Glomerular endothelial cell (primary cell): Measurements from ENCODE around the gene STAT4. TPM values are rescaled to one million over a fixed set of nuclear protein-coding genes. Genes with fewer than 3 reads are reported as not detected.

Experiments used
- DNase-seq: peaks from one replicate; pipeline ENCODE4 v3.0.0-alpha.2; 2011; ENCODE audit warnings: low read depth, low spot score; ENCODE audit errors: extremely low read depth
- total RNA-seq: library from RNA; depleted of rRNA; stranded (reverse); fragments of >200 nt; gene quantifications from 2 replicates; pipeline ENCODE4 v1.2.3, GENCODE V29; 2015

The STAT4 gene
- total RNA-seq, 1 donor from 2014 or later = 2.8 TPM

GRCh38 chr2:191020221-191020741 lies 130.5 kb downstream of the STAT4 start:
- no peak for DNase-seq

- DNase-seq = no peak
Observed at GRCh38 chr2:191019376-191019775, 131.4 kb downstream of the STAT4 start.

DNA sequence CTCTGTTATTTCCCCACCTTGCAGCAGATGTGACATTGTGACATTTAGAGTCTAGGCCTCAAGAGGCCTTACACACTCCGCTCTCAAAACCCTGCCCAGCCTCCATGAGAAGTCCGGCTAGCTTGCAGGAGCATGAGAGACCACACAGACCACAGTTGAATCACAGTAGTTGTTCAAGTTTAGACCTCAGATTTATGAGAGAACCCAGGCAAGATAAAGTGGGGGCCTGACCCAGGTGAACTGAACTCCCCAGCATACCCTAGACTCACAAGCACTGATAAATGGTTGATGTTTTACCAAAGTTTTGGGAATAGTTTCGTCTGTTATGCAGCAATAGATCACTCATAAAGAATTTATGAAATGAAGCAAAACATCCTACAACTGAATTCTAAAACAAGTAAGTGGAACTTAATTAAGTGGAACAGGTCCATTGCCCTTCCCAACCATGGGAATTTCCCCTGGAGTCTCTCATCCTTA lies 132.1 kb downstream of the STAT4 start:
- DNase-seq = no peak

GRCh38 chr2:191018048-191018447 lies 132.7 kb downstream of the STAT4 start:
- no peak for DNase-seq

DNA sequence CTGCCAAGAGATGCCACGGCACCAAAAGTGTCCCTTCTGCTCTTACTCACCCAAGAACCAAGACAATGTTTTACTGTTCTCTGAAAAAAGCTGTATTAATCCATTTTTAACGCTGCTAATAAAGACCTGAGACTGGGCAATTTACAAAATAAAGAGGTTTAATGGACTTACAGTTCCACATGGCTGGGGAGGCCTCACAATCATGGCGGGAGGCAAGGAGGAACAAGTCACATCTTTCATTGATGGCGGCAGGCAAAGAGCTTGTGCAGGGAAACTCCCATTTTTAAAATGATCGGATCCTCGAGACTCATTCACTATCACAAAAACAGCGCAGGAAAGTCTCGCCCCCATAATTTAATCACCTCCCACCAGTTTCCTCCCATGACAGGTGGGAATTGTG lies 135.0 kb downstream of the STAT4 start:
- DNase-seq = no peak

GRCh38 chr2:191015239-191015638 lies 135.6 kb downstream of the STAT4 start:
- no peak for DNase-seq

DNA sequence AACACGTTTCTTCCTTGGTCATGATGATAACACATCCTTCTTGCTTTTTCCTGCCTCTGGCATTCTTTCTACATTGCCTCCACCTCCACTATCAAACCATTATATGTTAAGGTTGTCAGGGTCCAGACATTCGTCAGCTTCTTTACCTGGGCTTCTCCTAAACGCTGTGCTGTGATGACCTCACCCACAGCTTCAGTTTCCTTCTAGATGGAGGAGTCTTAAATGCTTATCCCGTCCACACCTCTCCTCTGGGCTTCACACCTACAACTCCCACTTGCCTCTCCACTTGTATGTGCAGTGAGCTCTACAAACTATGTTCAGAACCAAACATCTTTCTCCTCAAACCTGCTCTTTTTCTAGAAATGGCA lies 136.2 kb downstream of the STAT4 start:
- DNase-seq = no peak

DNA sequence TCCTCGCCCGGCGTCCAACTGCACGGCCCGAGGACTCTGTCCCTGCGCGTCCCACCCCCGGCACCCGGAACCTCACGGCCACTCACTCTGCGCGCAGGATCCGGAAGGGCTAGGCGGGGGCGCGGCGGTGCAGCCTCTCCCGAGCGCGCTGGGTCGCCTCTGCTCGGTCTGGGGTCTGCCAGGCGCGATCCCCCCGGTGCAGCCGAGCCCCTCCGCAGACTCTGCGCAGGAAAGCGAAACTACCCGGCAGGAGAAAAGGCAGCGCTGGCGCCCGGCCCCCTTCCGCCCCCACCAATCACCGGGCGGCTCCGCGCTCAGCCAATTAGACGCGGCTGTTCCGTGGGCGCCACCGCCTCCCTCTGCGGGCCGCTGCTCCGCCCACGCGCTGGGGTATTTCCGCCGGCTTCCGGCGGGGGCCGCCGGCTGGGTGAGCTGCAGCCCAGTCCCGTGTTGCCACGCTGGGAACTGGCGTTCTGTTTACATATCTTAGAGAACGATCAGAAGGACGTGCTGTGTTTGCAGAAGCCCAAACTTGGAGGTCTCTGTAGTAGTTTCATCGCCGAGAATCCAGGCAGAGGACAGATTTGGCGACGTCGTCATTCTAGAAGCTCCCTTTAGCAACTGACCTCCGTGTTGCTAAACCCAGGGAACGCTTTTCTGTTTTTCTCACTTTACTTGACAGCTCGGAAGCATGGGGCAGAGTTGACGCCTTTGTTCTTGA lies 136.7 kb downstream of the STAT4 start, which contains the start of gene STAT1:
Gene STAT1, minus strand, starts transcription at position 240 of the 721 bp plus-strand sequence. CDS start 4,168 bp downstream, outside the sequence.
- DNase-seq = no peak

DNA sequence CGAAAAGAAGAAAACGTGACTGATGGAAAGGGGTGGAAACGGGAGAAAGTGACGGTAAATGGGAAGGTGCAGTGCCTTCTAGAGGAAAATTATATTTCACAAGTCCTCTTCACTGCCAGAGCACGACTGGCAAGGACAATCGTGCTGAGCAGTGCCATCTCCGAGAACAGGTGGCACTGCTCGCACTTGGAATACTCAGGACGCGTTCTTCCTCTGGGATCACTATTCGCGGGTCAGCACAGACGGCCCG lies 137.2 kb downstream of the STAT4 start:
- DNase-seq = no peak

- no peak for DNase-seq
Observed at GRCh38 chr2:191012845-191013681, 137.7 kb downstream of the STAT4 start.

DNA sequence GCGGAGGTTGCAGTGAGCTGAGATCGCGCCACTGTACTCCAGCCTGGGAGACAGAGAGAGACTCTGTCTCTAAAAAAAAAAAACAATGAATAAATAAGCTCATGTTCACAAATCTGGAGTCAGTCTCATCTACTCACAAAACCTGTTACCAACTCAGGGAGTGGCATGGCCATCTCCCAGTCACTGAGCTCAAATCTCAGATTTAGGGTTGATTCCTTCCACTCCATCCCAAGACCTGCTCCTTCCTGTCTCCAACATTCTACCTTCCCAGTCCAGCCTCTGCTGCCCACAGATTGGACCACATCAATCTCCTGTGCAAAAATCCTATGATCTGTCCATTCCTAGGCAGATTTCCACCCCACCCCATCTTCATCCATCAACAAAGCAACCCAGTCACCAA lies 138.4 kb downstream of the STAT4 start:
- no peak for DNase-seq

GRCh38 chr2:191010887-191011885 lies 139.6 kb downstream of the STAT4 start:
- no peak for DNase-seq

- DNase-seq = no peak
Observed at GRCh38 chr2:191009541-191010374, 141.0 kb downstream of the STAT4 start.

DNA sequence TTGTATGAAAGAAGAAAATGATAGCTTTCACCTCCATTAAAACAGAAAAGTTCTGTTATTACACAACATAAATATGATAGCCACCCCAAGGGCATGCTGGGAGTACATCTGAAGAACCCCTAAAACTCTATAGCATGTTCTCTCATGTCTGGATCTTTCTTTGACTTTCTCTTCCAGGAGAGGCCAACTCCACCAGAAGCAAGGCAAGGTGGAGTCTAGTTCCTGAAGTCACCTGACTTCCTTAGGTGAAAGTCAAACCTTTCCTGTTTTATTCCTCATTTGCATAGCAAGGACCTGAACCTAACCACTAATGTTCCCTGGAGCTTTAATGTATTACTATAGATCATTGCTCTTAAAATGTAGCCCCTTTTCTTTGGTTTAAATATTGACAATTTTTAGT lies 142.5 kb downstream of the STAT4 start:
- no peak for DNase-seq

DNA sequence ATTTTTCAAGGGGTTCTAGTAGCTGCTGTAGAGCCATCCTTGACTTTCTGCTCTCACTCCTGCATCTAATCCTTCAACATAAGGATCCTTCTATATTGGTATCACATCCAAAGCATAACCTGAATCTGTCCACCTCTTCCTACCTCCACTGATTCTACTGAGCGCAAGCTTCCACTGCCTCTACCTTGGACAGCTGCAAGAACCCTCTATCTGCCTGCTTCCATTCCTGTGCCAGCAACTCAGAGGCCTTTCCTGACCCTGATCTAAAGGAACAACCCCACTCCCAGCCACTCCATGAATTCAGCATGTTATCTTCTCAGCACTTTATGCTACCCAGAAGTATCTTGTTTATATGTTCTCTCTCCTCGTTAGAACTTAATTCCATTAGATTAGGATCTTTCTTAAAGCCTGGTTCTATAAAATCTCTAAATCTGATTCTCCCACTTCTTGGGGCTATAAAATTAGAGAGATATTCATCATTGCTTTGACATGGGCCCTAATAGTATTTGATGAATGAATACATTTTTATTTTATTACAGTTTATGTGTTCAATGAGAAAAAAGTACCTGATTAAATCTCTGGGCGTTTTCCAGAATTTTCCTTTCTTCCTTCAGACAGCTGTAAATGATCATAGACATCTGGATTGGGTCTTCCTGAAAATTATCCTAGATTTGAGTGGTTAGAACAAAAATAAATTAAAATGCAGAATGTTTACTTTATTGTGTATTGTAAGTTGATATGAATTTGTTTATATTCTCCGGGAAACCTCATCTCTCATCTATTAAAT lies 143.6 kb downstream of the STAT4 start:
- no peak for DNase-seq

DNA sequence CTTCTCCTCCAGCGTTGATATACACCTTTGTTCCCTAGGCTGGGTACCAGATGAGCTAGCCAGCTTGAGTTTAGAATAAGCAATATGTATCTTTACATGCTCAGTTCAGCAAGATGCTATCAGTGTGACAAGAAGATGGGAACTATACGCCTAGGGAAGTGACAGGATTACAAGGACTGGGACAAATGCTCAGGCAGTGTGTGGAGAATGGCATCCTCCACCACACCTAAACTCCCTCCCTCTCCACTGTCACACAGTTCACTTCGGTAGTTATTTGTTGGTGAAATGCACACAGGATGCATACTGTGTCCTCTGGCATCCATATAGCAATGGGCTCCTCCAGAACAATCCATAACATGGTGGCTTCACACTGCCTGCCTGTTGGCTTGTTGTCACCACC lies 144.5 kb downstream of the STAT4 start:
- no peak for DNase-seq

GRCh38 chr2:191003405-191004309 lies 147.1 kb downstream of the STAT4 start:
- no peak for DNase-seq

- no peak for DNase-seq
Observed at GRCh38 chr2:191001624-191002023, 149.2 kb downstream of the STAT4 start.
